Gastroesophageal sphincter (tissue), 4 donors: Measurements from ENCODE around the gene TMEM52B. TPM values are rescaled to one million over a fixed set of nuclear protein-coding genes. Genes with fewer than 3 reads are reported as not detected.

Experiments
- ATAC-seq: fragments of 150-250 bp; one replicate; pipeline ENCODE4 v1.9.1; 2016; ENCODE audit warnings: mild to moderate bottlenecking, moderate library complexity
- H3K27ac ChIP-seq, 4 donors: fragments of 200-600 bp; sonication (generic) in 3 of 4; 1 replicate in 3 of 4; 2 replicates in 1 of 4; pipeline ENCODE4 v1.5.1; 2016 to 2019
- H3K27me3 ChIP-seq: fragments of 200-600 bp; sonication (generic); one replicate; pipeline ENCODE4 v1.5.1; 2019
- H3K36me3 ChIP-seq, 2 donors: fragments of 200-600 bp; sonication (generic); one replicate each; pipeline ENCODE4 v1.5.1; 2019; ENCODE audit warnings: control low read depth in 1 of 2
- H3K4me1 ChIP-seq, 3 donors: fragments of 200-600 bp; sonication (generic); 1 replicate in 2 of 3; 2 replicates in 1 of 3; pipeline ENCODE4 v1.5.1; 2016 to 2019; ENCODE audit warnings: control low read depth in 2 of 3
- H3K4me3 ChIP-seq, 2 donors: fragments of 200-600 bp; sonication (generic); one replicate each; pipeline ENCODE4 v1.5.1; 2019; ENCODE audit warnings: mild to moderate bottlenecking in 1 of 2, moderate library complexity in 1 of 2
- H3K9me3 ChIP-seq, 3 donors: fragments of 200-600 bp; sonication (generic); one replicate each; pipeline ENCODE4 v1.5.1; 2017 to 2019; ENCODE audit warnings: control low read depth in 2 of 3
- CTCF ChIP-seq, 4 experiments: fragments of 200-600 bp in 2 of 4; fragments of 450-650 bp in 2 of 4; sonication (generic) in 1 of 4; IDR thresholded peaks; one replicate each; pipeline ENCODE4 v1.5.1; 2017 to 2019; ENCODE audit warnings: antibody characterized with exemption in 4 of 4, mild to moderate bottlenecking in 2 of 4, moderate library complexity in 2 of 4
- EP300 ChIP-seq: sonication (generic); formaldehyde crosslinking; IDR thresholded peaks from one replicate; pipeline ENCODE4 v1.6.1; 2017; ENCODE audit warnings: antibody characterized with exemption, mild to moderate bottlenecking
- POLR2A ChIP-seq, 2 donors: fragments of 450-650 bp; IDR thresholded peaks; one replicate each; pipeline ENCODE4 v1.6.1; 2017; ENCODE audit warnings: antibody characterized with exemption in 2 of 2, mild to moderate bottlenecking in 2 of 2, moderate library complexity in 1 of 2
- POLR2AphosphoS5 ChIP-seq: sonication (generic); formaldehyde crosslinking; IDR thresholded peaks from one replicate; pipeline ENCODE4 v1.6.1; 2017; ENCODE audit warnings: antibody characterized with exemption
- WGBS, 2 donors: methylation state at CpG; one replicate each; pipeline ENCODE4 v1.1.5; 2018; ENCODE audit warnings: low coverage in 1 of 2; 5-methylcytosine and 5-hydroxymethylcytosine counted together
- total RNA-seq, 4 donors: library from RNA; depleted of rRNA; stranded (reverse); fragments of >200 nt; gene quantifications; one replicate each; pipeline ENCODE4 v1.1.0, GENCODE V29; 2016

Gene TMEM52B
- total RNA-seq, 4 donors from 2014 or later, result 1.2 TPM; not detected in 3

- WGBS, 2 donors, result 39 to 49% methylated on average over 3 of the region's 3 CpGs
- no peak for TF ChIP-seq CTCF (IDR thresholded peaks at IDR 0.05)
- TF ChIP-seq POLR2AphosphoS5, result no peak
- TF ChIP-seq EP300, result no peak
- no peak for TF ChIP-seq POLR2A (IDR thresholded peaks at IDR 0.05)
- no peak for ATAC-seq
- H3K4me1 ChIP-seq, result no peaks in the 10 kb centered on the region
- no peak overlapping the region for H3K27ac ChIP-seq
- no peaks in the 10 kb centered on the region for H3K9me3 ChIP-seq
- no peaks in the 10 kb centered on the region for H3K27me3 ChIP-seq
- H3K36me3 ChIP-seq, result no peaks in the 10 kb centered on the region
- no peak overlapping the region for H3K4me3 ChIP-seq
These were observed 9.7 kb upstream of the TMEM52B start for GRCh38 chr12:10169104-10169503.

GRCh38 chr12:10170216-10170615 is 8.6 kb upstream of the TMEM52B start:
- TF ChIP-seq POLR2A (IDR thresholded peaks at IDR 0.05) (no peak), POLR2AphosphoS5 (no peak), EP300 (no peak), CTCF (IDR thresholded peaks at IDR 0.05) (no peak)
- Histone ChIP-seq H3K4me1 (no peaks in the 10 kb centered on the region), H3K36me3 (no peaks in the 10 kb centered on the region), H3K9me3 (no peaks in the 10 kb centered on the region), H3K27ac (no peak overlapping the region), H3K27me3 (no peaks in the 10 kb centered on the region), H3K4me3 (no peak overlapping the region)
- WGBS, 2 donors, result 88 to 94% methylated on average over 3 to 4 of the region's 5 CpGs
- ATAC-seq, result no peak

GRCh38 chr12:10171973-10172728 is 6.7 kb upstream of the TMEM52B start, which contains the start of gene OLR1:
OLR1 (minus strand) TSS chr12:10172132; CDS start chr12:10172077, 55 bp downstream.
- Histone ChIP-seq H3K9me3 (no peaks in the 10 kb centered on the region), H3K4me3 (no peak within 1 kb of the TSS), H3K27ac (no peak within 1 kb of the TSS), H3K27me3 (no peaks in the 10 kb centered on the region), H3K36me3 (no peaks in the 10 kb centered on the region), H3K4me1 (no peaks in the 10 kb centered on the region)
- 71 to 77% methylated on average over 7 of the region's 7 CpGs for WGBS, 2 donors
- ATAC-seq, result no peak
- TF ChIP-seq EP300 (no peak), CTCF (IDR thresholded peaks at IDR 0.05) (no peak)

GRCh38 chr12:10174986-10175614 is 3.7 kb upstream of the TMEM52B start:
- no peak for ATAC-seq
- 59 to 65% methylated on average over 2 of the region's 2 CpGs for WGBS, 2 donors
- no peaks in the 10 kb centered on the region for H3K27me3 ChIP-seq

More at GRCh38 chr12:10174986-10175614, 3.7 kb upstream of the TMEM52B start:
- no peaks in the 10 kb centered on the region for H3K4me1 ChIP-seq
- TF ChIP-seq EP300, result no peak
- TF ChIP-seq POLR2AphosphoS5, result no peak
- TF ChIP-seq POLR2A (IDR thresholded peaks at IDR 0.05), result no peak
- no peak for TF ChIP-seq CTCF (IDR thresholded peaks at IDR 0.05)
- H3K4me3 ChIP-seq, result no peak overlapping the region
- H3K36me3 ChIP-seq, result no peaks in the 10 kb centered on the region
- H3K9me3 ChIP-seq, result no peaks in the 10 kb centered on the region
- H3K27ac ChIP-seq, result no peak overlapping the region
